Gastrocnemius medialis (tissue), 4 donors: Measurements from ENCODE around the gene MTMR1. TPM values are rescaled to one million over a fixed set of nuclear protein-coding genes. Genes with fewer than 3 reads are reported as not detected.

Experiments used
- ATAC-seq, 2 donors: fragments of 150-250 bp; one replicate each; pipeline ENCODE4 v1.9.1; 2016
- DNase-seq, 2 donors: peaks; one replicate each; pipeline ENCODE4 v3.0.0-alpha.2; 2019
- H3K27ac ChIP-seq, 4 donors: fragments of 200-600 bp; sonication (generic); 1 replicate in 1 of 4; 2 replicates in 3 of 4; pipeline ENCODE4 v1.5.1; 2016 to 2018; ENCODE audit warnings: mild to moderate bottlenecking in 2 of 4, moderate library complexity in 1 of 4
- H3K27me3 ChIP-seq, 3 donors: fragments of 200-600 bp; sonication (generic) in 2 of 3; 1 replicate in 1 of 3; 2 replicates in 2 of 3; pipeline versions ENCODE4 v1.5.1 to v1.6.0; 2016 to 2019; ENCODE audit warnings: mild to moderate bottlenecking in 1 of 3, moderate library complexity in 1 of 3
- H3K36me3 ChIP-seq, 2 donors: fragments of 200-600 bp; sonication (generic) in 1 of 2; one replicate each; pipeline ENCODE4 v1.5.1; 2017 to 2018
- H3K4me1 ChIP-seq, 2 donors: fragments of 200-600 bp; sonication (generic) in 1 of 2; one replicate each; pipeline ENCODE4 v1.5.1; 2016 to 2017; ENCODE audit warnings: mild to moderate bottlenecking in 2 of 2
- H3K4me3 ChIP-seq, 4 donors: fragments of 200-600 bp; sonication (generic) in 3 of 4; 1 replicate in 1 of 4; 2 replicates in 3 of 4; pipeline ENCODE4 v1.5.1; 2016 to 2019; ENCODE audit warnings: mild to moderate bottlenecking in 2 of 4
- H3K9me3 ChIP-seq, 3 donors: fragments of 200-600 bp; sonication (generic) in 2 of 3; 1 replicate in 1 of 3; 2 replicates in 2 of 3; pipeline ENCODE4 v1.5.1; 2016 to 2019
- CTCF ChIP-seq, 5 experiments: fragments of 450-650 bp in 3 of 5; fragments of 200-600 bp in 2 of 5; sonication (generic) in 2 of 5; IDR thresholded peaks in 4 of 5; conservative IDR thresholded peaks in 1 of 5; 1 replicate in 4 of 5; 2 replicates in 1 of 5; pipeline ENCODE4 v1.5.1; 2016 to 2019; ENCODE audit warnings: antibody characterized with exemption in 5 of 5, mild to moderate bottlenecking in 3 of 5, moderate library complexity in 3 of 5
- POLR2A ChIP-seq, 2 donors: fragments of 450-650 bp; IDR thresholded peaks; one replicate each; pipeline ENCODE4 v1.6.1; 2017; ENCODE audit warnings: antibody characterized with exemption in 2 of 2, mild to moderate bottlenecking in 2 of 2, moderate library complexity in 2 of 2
- in situ Hi-C, 4 donors: fragments of 200-750 bp; cut with MboI; loops; one replicate each; pipeline versions ENCODE4 v1.15.0 to v1.8.0; 2017; ENCODE audit warnings: low sequenced_read_pairs in 4 of 4
- intact Hi-C: fragments of 100-400 bp; cut with DNase I; formaldehyde crosslinking; loops from one replicate; pipeline ENCODE4 v1.15.1; 2023; ENCODE audit warnings: low total_unique reads
- total RNA-seq, 4 donors: library from RNA; depleted of rRNA; stranded (reverse); fragments of >200 nt; gene quantifications; one replicate each; pipeline versions ENCODE4 v1.1.0 to v1.2.3, GENCODE V29; 2016

The MTMR1 gene
- total RNA-seq, 4 donors from 2014 or later: 28.2 to 80.9 (median 38.0) TPM

DNA sequence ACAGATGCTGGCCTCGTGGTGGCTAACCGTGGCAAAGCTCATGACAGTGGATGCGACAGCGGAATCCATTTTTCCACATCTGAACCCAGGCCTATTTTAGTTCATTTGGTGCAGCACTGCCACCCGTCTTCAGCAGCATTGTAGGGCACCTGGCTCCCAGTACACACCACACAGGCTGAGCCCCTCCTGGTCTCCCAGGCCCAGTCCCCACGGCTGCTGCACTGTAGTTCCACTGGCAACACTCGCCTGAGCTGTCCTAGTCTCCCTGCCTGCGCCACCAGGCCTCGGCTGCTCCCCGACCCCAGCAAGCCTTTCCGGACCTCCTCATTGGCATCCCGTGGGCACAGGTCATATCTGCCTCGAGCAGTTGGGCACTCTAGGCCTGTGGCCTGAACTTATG, 76.2 kb downstream of the MTMR1 start:
- intact Hi-C loops (no loop called here), in situ Hi-C loops (no loop called here)
- no peak for TF ChIP-seq CTCF (IDR thresholded peaks at IDR 0.05 in 4 of 5, conservative IDR thresholded peaks at IDR 0.05 in 1 of 5)
- no peak for TF ChIP-seq POLR2A (IDR thresholded peaks at IDR 0.05)
- Histone ChIP-seq H3K4me3 (no peak overlapping the region), H3K27me3 (no peaks in the 10 kb centered on the region), H3K27ac (no peak overlapping the region), H3K4me1 (peaks cover 0 to 5% of the 10 kb centered on the region in 2 donors), H3K9me3 (no peaks in the 10 kb centered on the region), H3K36me3 (peaks cover 0 to 11% of the 10 kb centered on the region in 2 donors)
- no peak for DNase-seq
- ATAC-seq: no peak

GRCh38 chrX:150770623-150771022, 77.4 kb downstream of the MTMR1 start:
- TF ChIP-seq CTCF (IDR thresholded peaks at IDR 0.05 in 4 of 5, conservative IDR thresholded peaks at IDR 0.05 in 1 of 5) (no peak), POLR2A (IDR thresholded peaks at IDR 0.05) (no peak)
- in situ Hi-C loops: loop anchor here in 3 of 4 donors (10.0 kb wide), 1 partner anchor 314 kb away; no protein-coding TSS in a partner anchor
- no peaks in the 10 kb centered on the region for H3K9me3 ChIP-seq
- H3K4me3 ChIP-seq: no peak overlapping the region
- ATAC-seq (no peak), DNase-seq (no peak)
- H3K27ac ChIP-seq: no peak overlapping the region
- peaks cover 0 to 5% of the 10 kb centered on the region in 2 donors for H3K4me1 ChIP-seq
- peaks cover 0 to 11% of the 10 kb centered on the region in 2 donors for H3K36me3 ChIP-seq
- intact Hi-C loops: loop anchor here (5.0 kb wide), 4 partner anchors 67 to 232 kb away; partner anchors contain the start of genes CD99L2 and HMGB3
- H3K27me3 ChIP-seq: no peaks in the 10 kb centered on the region

- intact Hi-C loops: loop anchor here (5.0 kb wide), 4 partner anchors 66 to 231 kb away; partner anchors contain the start of genes CD99L2 and HMGB3
- in situ Hi-C loops: loop anchor here in 3 of 4 donors (10.0 kb wide), 1 partner anchor 314 kb away; no protein-coding TSS in a partner anchor
- H3K27me3 ChIP-seq: no peaks in the 10 kb centered on the region
- no peak for ATAC-seq
- H3K4me3 ChIP-seq: no peak overlapping the region
- DNase-seq: no peak
- peaks cover 0 to 12% of the 10 kb centered on the region in 2 donors for H3K36me3 ChIP-seq
- no peak overlapping the region for H3K27ac ChIP-seq
- no peaks in the 10 kb centered on the region for H3K9me3 ChIP-seq
- H3K4me1 ChIP-seq: peaks cover 0 to 5% of the 10 kb centered on the region in 2 donors
- TF ChIP-seq CTCF (IDR thresholded peaks at IDR 0.05 in 4 of 5, conservative IDR thresholded peaks at IDR 0.05 in 1 of 5) (no peak), POLR2A (IDR thresholded peaks at IDR 0.05) (no peak)
These were observed 77.9 kb downstream of the MTMR1 start for GRCh38 chrX:150771116-150771515.

DNA sequence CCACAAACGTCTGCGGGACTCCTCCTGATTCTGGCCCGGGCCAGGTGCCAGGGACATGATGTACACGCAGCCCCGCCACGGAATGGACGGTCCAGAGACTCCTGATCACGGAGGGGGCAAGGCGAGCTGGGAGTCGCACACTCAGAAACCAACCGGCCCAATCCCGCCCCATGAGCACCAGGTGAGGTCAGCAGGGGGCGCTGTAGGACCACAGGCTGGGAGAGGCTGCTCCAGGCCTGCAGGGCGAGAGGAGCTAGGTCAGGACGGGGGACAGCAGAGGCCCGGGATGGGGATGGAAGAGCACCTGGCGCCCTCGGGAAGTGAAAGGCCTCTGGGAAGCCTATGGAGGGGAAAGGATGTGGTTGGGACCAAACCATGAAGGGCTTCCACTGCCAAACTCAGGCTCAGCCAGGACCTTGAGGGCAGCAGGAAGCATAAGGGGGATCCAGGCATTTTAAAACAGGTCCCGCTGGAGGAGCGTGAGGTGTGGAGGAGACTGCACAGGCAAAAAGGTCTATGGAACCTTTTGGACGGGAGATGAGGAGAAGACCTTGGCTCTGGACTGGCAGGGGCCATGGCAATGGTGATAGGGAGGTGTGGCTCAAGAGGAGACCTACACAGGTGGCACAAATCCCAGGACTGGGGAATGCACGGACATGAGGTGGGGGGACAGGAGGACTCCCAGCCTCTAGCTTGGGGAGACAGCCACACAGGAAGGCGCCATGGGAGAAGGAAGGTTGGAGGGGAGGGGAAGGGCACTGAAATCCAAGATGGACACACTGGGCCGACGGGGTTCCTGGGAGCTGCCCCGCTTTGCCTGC, 79.2 kb downstream of the MTMR1 start:
- intact Hi-C loops: loop anchor here (1.0 to 5.0 kb wide), 5 partner anchors 65 to 310 kb away; partner anchors contain the start of genes CD99L2 and HMGB3
- in situ Hi-C loops: loop anchor here in 3 of 4 donors (10.0 kb wide), 1 partner anchor 312 kb away; no protein-coding TSS in a partner anchor
- peaks cover 0 to 12% of the 10 kb centered on the region in 2 donors for H3K36me3 ChIP-seq

More for the DNA sequence above, 79.2 kb downstream of the MTMR1 start:
- TF ChIP-seq POLR2A (IDR thresholded peaks at IDR 0.05) (no peak), CTCF (IDR thresholded peaks at IDR 0.05 in 4 of 5, conservative IDR thresholded peaks at IDR 0.05 in 1 of 5) (peak; percentile 78 to 90 (median 88))
- DNase-seq (peak; percentile 51 to 71), ATAC-seq (peak; percentile 45 to 86)
- Histone ChIP-seq H3K27ac (no peak overlapping the region), H3K27me3 (no peaks in the 10 kb centered on the region), H3K9me3 (no peaks in the 10 kb centered on the region), H3K4me3 (no peak overlapping the region), H3K4me1 (peaks cover 0 to 5% of the 10 kb centered on the region in 2 donors)
